Transverse colon (tissue), 4 donors: ENCODE data around the gene BRSK1. TPM values are rescaled to one million over a fixed set of nuclear protein-coding genes. Genes with fewer than 3 reads are reported as not detected.

Experiments used
- DNase-seq: peaks from one replicate; pipeline ENCODE4 v3.0.0-alpha.2; 2019
- H3K27ac ChIP-seq, 4 donors: fragments of 200-600 bp; sonication (generic); 2 replicates each; pipeline ENCODE4 v1.5.1; 2016 to 2018; ENCODE audit warnings: inconsistent platforms in 4 of 4
- H3K27me3 ChIP-seq: fragments of 200-600 bp; sonication (generic); 2 replicates; pipeline ENCODE4 v1.5.1; 2017; ENCODE audit warnings: inconsistent platforms
- H3K36me3 ChIP-seq, 4 donors: fragments of 200-600 bp; sonication (generic); 2 replicates each; pipeline ENCODE4 v1.5.1; 2017 to 2019; ENCODE audit warnings: inconsistent platforms in 4 of 4
- H3K4me1 ChIP-seq, 4 donors: fragments of 200-600 bp; sonication (generic); 2 replicates each; pipeline ENCODE4 v1.5.1; 2017 to 2020; ENCODE audit warnings: inconsistent platforms in 4 of 4
- H3K4me3 ChIP-seq, 4 donors: fragments of 200-600 bp; sonication (generic); 1 replicate in 1 of 4; 2 replicates in 3 of 4; pipeline versions ENCODE4 v1.5.1 to v1.6.1; 2017 to 2019; ENCODE audit warnings: inconsistent platforms in 4 of 4
- H3K9me3 ChIP-seq, 2 donors: fragments of 200-600 bp; sonication (generic); 2 replicates each; pipeline ENCODE4 v1.5.1; 2017 to 2019; ENCODE audit warnings: inconsistent platforms in 2 of 2
- CTCF ChIP-seq, 5 experiments: fragments of 200-600 bp in 3 of 5; fragments of 450-650 bp in 2 of 5; sonication (generic) in 3 of 5; IDR thresholded peaks; 1 replicate in 2 of 5; 2 replicates in 3 of 5; pipeline ENCODE4 v1.5.1; 2016 to 2017; ENCODE audit warnings: antibody characterized with exemption in 5 of 5, inconsistent platforms in 3 of 5, mild to moderate bottlenecking in 2 of 5, moderate library complexity in 1 of 5
- EP300 ChIP-seq: sonication (generic); formaldehyde crosslinking; IDR thresholded peaks from one replicate; pipeline ENCODE4 v1.6.1; 2017; ENCODE audit warnings: antibody characterized with exemption, low read depth
- POLR2A ChIP-seq: fragments of 450-650 bp; IDR thresholded peaks from one replicate; pipeline ENCODE4 v1.6.1; 2016; ENCODE audit warnings: antibody characterized with exemption, mild to moderate bottlenecking, moderate library complexity
- POLR2AphosphoS5 ChIP-seq, 3 donors: sonication (generic); formaldehyde crosslinking; IDR thresholded peaks; one replicate each; pipeline ENCODE4 v1.6.1; 2016; ENCODE audit warnings: antibody characterized with exemption in 3 of 3
- WGBS, 2 donors: methylation state at CpG; one replicate each; pipeline ENCODE4 v1.1.5; 2018; ENCODE audit warnings: low coverage in 1 of 2; 5-methylcytosine and 5-hydroxymethylcytosine counted together
- in situ Hi-C, 4 donors: fragments of 200-750 bp; cut with MboI; loops; one replicate each; pipeline versions ENCODE4 v1.15.0 to v1.15.1; 2017; ENCODE audit warnings: low sequenced_read_pairs in 3 of 4, low pct_ligation_motif_present in 1 of 4, low pct_unique_long_range_greater_than_20kb in 1 of 4
- intact Hi-C: fragments of 100-400 bp; cut with DNase I; formaldehyde crosslinking; loops from one replicate; pipeline ENCODE4 v1.15.1; 2023; ENCODE audit warnings: low total_unique reads
- total RNA-seq, 4 donors: library from RNA; depleted of rRNA; stranded (reverse); fragments of >200 nt; gene quantifications; one replicate each; pipeline ENCODE4 v1.1.0, GENCODE V29; 2016

The BRSK1 gene
- total RNA-seq, 4 donors from 2014 or later, result 1.4 to 17.6 (median 4.7) TPM

- in situ Hi-C loops (loop anchor here in 3 of 4 donors (25.0 kb wide), 2 partner anchors 109 to 134 kb away; partner anchors contain the start of genes UBE2S (in 2 of the 3), RPL28 (in 1 of the 3), TMEM190 (in 1 of the 3) and TMEM238 (in 1 of the 3)), intact Hi-C loops (no loop called here)
- H3K27me3 ChIP-seq, result peaks cover 3% of the 10 kb centered on the region
- H3K27ac ChIP-seq, result peak overlapping the region in 1 of 4 donors; percentile 86
- DNase-seq, result no peak
- peak overlapping the region in 1 of 4 donors; percentile 80 for H3K4me3 ChIP-seq
- WGBS, 2 donors, result 85 to 92% methylated on average over 4 to 13 of the region's 13 CpGs
- peaks cover 12 to 27% (median 15%) of the 10 kb centered on the region in 4 donors for H3K4me1 ChIP-seq
- H3K36me3 ChIP-seq, result peaks cover 0 to 1% (median 0%) of the 10 kb centered on the region in 4 donors
- no peaks in the 10 kb centered on the region for H3K9me3 ChIP-seq
- TF ChIP-seq EP300 (no peak), POLR2AphosphoS5 (IDR thresholded peaks at IDR 0.05) (no peak), POLR2A (no peak), CTCF (IDR thresholded peaks at IDR 0.05) (no peak)
Observed at GRCh38 chr19:55278391-55279135, 5.2 kb upstream of the BRSK1 start.

GRCh38 chr19:55279340-55279739 is 4.5 kb upstream of the BRSK1 start:
- peak overlapping the region; percentile 79 to 87 (median 84) for H3K27ac ChIP-seq
- H3K27me3 ChIP-seq, result peaks cover 11% of the 10 kb centered on the region

GRCh38 chr19:55279770-55280643 is 3.8 kb upstream of the BRSK1 start, which contains the start of gene HSPBP1:
Gene HSPBP1, minus strand, starts transcription at chr19:55280110. Its CDS starts 502 bp downstream, at chr19:55279608.
- Histone ChIP-seq H3K27ac (peak within 1 kb of the TSS; percentile 79 to 87 (median 84)), H3K4me3 (peak within 1 kb of the TSS; percentile 58 to 80 (median 63)), H3K9me3 (no peaks in the 10 kb centered on the region), H3K4me1 (peaks cover 12 to 39% (median 16%) of the 10 kb centered on the region in 4 donors), H3K36me3 (no peaks in the 10 kb centered on the region), H3K27me3 (peaks cover 18% of the 10 kb centered on the region)
- 5 to 18% methylated on average over 10 to 52 of the region's 52 CpGs for WGBS, 2 donors
- intact Hi-C loops (no loop called here), in situ Hi-C loops (loop anchor here in 3 of 4 donors (25.0 kb wide), 2 partner anchors 107 to 132 kb away; partner anchors contain the start of genes UBE2S (in 2 of the 3), RPL28 (in 1 of the 3), TMEM190 (in 1 of the 3) and TMEM238 (in 1 of the 3))
- TF ChIP-seq POLR2AphosphoS5 (IDR thresholded peaks at IDR 0.05), result peak; percentile 27 to 69 (median 62)
- no peak for TF ChIP-seq EP300
- TF ChIP-seq CTCF (IDR thresholded peaks at IDR 0.05), result no peak
- TF ChIP-seq POLR2A, result peak; percentile 38
- peak; percentile 98 for DNase-seq

More at GRCh38 chr19:55279340-55279739, 4.5 kb upstream of the BRSK1 start:
- no peaks in the 10 kb centered on the region for H3K9me3 ChIP-seq
- TF ChIP-seq POLR2AphosphoS5 (IDR thresholded peaks at IDR 0.05) (no peak), CTCF (IDR thresholded peaks at IDR 0.05) (no peak), EP300 (no peak), POLR2A (no peak)
- intact Hi-C loops (no loop called here), in situ Hi-C loops (loop anchor here in 3 of 4 donors (25.0 kb wide), 2 partner anchors 108 to 133 kb away; partner anchors contain the start of genes UBE2S (in 2 of the 3), RPL28 (in 1 of the 3), TMEM190 (in 1 of the 3) and TMEM238 (in 1 of the 3))
- DNase-seq, result no peak
- 8% methylated on average over 21 of the region's 23 CpGs; no CpG with 5 or more reads in 1 of the 2 donors for WGBS, 2 donors
- H3K4me1 ChIP-seq, result peaks cover 12 to 32% (median 16%) of the 10 kb centered on the region in 4 donors
- H3K36me3 ChIP-seq, result no peaks in the 10 kb centered on the region
- peak overlapping the region; percentile 58 to 80 (median 63) for H3K4me3 ChIP-seq
